Suppressor macrophage treated with lipopolysaccharide for 4 hours (primary cell): ENCODE results near the gene MMD.
"Not testable (repeated sequence)": the region's sequence is repeated elsewhere in the genome, so short reads cannot be mapped to it uniquely, and the experiment has no call there.

ENCODE experiments used
- DNase-seq: peaks from one replicate; pipeline ENCODE4 v3.0.0-alpha.2; 2020

MMD gene

DNA sequence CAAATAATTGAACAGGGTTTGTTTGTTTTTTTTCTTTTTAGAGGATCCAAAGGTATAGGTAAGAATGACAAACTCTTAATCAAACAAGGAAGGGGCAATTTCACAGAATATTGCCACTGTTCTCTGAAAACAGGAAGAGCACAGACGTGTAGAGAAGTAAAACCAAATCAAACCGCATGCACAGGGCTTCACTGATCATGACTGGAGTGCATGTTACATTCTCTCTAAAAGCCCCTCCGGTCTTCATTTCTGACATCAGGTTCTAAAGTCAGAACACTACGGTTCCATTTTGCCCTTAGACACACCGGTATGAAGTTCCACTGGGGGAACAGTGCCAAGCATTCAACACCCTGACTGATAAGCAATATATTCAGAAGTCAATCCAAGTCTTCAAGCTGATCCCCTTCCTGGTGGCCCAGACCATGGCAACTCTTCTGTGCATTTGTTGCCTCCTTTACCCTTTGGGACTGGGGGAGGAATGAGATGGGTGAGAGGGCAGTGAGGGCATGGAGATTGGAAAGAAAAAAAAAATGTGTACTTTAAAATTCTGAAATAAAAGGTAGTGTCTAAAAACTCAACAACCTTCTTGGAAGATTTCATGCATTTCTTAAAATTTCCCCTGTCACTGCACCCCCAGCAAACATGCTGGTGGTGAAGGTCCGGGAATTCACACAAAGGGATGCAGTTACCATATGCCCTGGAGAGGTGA is 1.4 kb downstream of the MMD start:
- DNase-seq, result peak; percentile 75

DNA sequence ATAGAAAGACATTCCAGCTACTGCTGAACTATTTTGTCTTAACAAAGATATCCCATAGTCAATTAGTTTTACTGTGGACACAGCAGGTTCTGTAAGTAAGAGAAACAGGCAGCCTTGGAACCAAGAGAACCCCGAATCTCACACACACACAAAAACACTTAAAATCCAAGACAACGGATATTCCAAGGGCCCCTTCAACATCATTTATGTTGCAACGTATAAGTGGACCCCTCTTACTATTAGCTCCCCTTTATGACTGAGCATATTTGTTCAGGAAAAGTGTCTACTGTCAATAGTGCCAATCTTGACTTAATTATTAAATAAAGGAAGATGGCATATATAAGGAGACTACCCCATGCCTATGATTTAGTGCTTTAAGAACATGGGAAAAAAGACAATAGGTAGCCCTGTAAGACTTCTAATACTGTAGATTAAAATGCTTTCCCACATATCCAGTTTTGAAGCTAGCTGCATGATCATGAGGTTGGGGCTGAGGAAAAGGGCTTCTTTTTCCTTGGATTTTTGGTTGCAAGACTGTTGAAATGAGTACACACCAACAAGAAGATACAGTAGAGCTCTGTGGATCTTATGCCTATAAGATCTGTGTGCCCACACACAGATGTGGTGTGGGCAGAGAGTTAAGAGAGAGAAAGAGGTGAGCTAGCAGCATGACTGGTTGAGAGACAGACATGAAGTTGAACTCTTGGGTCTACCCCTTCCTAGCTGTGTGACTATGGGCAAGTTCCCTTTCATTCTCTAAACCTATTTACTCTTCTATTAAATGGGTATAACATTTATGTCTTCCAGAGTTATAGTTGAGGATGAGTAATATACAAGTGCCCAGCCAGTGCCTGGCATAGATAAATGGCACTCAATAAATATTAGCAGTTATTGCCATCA is 3.0 kb downstream of the MMD start:
- DNase-seq, result no peak

DNA sequence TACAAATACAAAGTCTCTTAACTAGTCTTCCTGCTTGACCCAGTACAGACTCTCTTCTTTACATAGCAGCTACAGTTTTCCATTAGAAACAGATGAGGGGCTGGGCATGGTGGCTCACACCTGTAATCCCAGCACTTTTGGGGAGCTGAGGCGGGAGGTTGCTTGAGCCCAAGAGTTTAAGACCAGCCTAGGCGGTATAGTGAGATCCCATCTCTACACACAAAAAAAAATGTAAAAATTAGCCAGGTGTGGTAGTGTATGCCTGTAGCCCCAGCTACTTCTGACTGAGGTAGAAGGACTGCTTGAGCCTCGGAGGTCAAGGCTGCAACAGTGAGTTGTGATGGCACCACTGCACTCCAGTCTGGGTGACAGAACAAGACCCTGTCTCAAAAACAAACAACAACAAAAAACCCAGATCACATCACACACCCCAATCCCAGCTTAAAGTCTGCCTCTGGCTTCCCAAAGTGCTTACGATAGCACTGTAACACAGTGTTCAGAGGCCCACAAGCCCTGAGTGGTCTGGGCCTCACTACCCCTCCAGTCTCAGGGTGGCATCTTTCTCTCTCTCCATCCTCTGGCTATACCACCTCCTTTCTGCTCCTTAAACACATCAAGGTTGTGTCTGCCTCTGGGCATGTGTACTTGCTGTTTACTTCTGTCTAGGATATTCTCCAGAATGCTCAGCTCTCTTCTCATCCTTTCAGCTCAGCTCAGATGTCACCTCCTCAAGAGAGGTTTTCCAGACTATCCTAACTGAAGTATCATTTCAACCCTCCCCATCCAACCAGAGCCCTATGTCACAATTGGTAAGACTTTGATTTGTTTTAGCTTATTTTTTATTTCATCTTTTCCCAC is 4.0 kb downstream of the MMD start:
- no peak for DNase-seq

DNA sequence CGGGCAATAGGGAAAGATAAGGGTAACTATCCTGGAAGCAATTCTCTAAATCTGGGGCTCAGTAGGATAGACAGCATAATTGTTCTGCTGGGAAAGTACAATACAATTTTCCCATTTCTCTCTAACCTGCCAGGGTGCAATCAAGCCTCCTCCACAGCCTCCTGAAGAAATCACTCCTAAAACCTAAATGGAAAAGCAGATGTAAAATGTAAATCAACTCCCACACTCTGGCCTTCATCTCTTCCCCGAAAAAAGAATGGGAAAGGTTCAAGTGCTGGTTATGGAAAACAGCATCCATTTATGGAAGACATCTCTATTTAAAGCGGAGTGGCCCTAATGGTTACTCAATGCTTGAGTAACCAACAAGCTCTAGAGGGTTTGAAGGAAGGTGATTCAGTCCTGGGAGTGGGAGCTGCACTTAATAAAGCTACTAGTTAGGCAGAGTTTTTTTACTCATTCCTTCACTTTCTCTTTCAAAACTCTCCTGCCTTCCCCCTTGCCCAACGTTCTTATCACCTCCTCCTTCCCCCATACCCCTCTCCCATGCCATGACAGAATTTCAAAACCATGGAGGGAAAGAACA is 5.1 kb downstream of the MMD start:
- DNase-seq, result peak; percentile 70

DNA sequence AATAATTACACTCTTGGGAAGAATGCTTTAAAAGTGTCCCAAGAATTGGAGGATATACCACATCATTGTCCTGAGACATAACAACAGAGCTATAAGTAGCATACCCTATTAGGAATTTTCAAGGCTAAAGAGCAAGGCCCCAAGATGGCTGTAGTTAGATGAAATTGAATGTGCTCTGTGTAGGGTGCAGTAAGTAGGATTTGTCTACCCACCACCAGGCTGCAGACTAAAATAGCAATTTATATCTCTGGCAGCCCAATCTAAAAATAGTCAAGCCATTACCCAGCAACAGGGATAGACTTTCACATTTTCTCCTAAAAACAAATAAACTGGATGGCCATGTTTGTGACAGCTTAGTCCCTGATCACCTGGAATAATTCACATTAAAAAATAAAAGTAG is 5.6 kb downstream of the MMD start:
- DNase-seq, result no peak

DNA sequence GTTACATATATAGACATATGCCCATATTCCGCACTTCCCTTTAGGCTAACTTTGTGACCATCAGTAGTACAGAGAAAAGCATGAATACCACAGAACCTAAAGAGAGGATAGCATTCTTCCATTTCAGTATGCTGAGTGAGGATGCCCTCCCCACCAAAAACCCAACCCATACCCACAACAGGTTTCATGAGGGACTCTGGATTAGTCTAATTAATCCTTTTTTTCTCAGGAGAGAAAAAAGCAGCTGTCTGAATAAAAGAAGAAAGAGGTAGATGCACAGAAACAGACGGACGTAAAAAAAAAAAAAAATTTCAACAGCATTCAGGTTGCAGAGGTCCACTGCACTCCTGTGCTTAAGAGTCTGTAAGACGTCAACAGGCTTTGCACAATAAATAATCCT is 6.7 kb downstream of the MMD start:
- no peak for DNase-seq

DNA sequence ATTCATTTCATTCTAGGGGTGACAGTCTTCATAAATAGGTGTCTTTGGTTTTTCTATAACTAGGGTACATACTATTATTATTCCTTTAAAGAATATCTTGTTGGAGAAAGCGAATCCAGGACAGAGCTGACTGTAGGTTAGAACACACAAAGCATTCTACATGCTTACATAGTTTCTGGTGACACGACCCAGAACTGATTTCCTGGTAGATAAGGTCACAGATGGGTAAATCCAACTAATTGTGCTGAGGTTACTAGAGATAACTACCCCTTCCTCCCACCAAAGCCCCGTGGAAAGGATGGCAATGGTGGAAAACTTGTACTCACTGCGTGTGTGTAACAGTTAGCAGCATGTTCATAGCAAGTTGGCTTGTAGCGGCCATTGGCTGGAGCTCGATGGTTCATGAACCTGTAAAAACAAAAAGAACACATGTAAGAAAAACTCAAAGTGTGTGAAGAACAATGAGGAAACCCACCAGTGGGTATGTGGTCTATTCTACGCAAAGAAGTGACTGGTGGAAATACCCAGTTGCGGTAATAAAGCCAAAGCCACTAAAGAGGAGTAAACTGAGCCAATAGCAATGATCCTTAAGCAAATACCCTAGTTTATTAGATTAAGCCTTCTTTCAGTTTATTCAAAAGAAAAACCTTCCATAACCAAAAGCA is 7.7 kb downstream of the MMD start:
- no peak for DNase-seq

DNA sequence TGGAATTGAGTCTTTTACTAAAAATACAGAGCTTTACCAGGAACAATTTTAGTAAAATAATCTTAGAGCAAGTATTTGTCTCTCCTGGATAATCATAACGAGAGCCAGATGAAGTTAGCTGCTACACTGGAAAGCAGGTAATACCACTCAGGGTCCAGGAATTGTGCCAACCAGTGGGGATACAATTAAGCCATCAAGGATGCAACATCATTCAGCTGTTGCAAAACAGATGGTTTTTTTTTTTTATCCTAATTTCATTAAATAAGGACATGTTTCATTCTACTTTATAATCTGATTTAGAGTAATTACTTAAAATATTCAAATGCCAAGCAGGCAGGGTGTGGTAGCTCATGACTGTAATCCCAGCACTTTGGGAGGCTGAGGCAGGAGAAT is 10.2 kb downstream of the MMD start:
- no peak for DNase-seq

DNA sequence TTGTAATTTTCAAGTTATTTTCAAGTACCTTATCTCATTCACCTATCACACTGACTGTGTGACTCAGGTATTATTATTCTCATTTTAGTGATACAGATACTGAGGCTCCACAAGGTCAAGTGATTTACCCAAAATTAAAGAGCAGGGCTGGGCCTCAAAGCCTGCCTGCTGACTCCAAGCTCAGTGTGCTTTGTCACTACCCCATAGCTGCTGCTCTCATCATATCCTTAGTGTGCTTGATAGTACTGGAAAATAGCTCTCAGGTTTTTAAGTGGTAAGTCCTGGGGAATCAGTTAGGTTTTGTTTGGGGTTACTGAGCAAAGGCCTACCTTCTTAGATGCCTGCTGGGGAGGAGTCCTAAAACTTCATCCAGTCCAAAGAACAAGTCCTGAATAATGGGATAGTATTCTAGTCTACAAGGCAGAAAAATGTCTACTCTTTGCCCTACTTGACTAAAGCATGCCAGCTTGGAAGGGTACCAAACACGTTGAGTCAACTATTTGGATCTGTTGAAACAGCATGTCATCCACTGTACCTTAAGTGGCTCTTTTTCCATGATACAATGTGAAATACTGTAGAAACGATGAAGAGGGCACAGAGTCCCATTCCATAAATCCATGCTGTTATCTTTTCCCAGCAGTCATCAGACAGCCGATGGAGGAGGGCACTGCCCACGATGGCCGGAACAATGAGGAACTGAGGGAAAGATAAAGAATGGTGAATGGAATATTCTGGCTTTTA is 10.7 kb downstream of the MMD start:
- no peak for DNase-seq

DNA sequence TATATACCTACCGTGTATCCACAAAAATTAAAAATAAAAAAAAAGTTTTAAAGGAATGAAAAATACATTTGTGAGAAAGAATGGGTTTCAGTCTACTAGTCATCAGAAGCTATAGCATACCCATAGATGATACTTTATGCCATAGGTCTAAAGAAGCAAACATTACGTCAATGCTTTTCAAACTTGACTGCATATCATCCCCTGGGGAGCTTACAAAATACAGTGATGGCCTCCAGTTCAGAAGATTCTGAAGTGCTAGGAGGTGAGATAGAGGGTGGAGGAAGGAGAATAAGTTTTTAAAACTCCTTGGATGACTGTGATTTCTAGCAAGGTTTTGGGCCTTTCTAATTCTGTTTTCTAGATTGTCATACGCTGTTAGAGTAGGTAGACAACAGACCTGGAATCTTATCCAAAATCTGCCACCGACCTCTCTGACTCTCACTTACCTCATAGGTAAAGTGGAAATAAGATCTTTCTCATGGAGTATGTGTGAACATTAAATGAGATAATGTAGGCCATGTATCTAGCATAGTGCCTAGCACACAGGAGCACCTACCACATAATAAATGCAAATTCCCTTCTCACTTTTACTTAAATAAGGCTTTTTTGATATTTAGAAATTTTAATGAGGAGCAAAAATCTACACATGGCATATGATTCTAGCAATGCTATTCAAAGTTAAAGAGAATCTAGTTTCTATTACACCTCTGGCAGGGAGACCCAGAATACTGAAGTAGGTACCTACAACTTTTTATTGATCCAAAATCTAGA is 12.4 kb downstream of the MMD start:
- DNase-seq, result no peak

DNA sequence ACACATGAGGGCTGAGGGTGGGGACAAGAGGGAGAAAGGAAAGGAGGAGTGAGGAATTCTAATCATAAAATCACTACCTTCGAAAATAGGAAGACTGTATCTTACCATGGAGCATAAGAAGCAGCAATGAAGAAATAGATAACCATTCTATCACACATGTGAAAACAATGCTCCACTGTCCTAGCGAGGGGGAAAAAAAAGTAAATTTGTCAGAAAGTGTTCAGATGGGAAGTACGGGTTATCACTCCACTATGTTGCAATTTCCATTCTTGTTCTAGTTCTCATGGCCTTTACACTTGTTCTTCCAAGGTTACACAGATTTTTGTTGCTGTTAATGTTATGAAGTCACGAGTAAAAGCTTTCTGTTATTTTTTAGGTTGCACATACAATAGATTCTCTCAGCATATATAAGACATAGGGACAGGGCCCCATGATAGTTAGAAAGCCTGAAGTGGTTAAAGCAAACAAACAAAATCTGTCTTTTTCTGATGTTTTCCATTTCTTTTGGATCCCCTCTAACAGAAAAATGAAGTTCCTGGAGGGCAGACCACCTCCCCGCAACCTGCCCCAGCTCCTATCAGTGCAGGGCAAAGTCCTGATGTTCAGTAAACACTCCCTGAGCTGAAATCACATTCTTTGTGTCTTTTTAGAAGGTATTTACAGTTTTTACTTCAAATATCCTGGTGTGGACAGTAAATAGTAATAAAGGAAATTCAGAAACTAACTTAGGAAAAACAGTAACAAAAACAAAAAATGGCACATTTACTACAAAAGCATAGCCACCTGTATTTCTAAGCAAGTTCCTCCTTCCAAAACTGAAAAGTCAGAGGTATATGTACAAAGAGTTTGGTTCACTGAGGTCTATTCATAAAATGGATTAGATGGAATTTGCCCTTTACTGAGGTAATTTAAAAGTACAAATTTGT is 13.7 kb downstream of the MMD start:
- DNase-seq, result no peak

DNA sequence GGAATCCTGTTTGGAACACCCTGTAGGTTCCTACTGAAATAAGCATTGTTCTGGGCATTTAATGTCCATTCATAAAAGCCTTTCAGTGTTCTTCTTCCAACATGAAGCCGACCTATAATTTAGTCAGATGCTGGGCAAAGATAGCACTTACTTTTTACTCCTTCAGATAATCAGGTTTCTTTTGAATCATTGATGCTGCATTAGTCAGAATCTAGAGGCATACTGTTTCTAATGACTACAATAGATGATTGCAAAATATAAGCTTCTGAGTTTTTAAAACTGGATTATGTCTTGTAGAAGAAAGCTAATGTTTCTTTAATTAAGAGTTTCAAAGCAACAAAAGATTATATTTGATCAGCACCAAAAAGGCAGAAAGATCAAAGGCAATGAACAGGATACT is 16.0 kb downstream of the MMD start:
- DNase-seq, result no peak

DNA sequence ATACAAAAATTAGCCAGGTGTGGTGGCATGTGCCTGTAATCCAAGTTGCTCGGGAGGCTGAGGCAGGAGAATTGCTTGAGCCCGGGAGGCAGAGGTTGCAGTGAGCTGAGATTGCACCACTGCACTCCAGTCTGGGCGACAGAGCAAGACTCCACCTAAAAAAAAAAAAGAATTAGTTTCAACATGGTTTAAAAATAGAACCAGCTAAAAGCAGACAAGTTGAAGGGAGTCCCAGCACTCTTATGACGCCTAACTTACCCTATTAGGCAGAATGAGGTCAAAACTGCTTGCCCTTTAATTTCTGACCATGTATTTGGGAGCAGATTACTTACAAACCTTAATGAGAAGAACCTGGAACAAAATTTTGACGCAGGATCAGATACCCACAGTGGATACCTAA is 17.4 kb downstream of the MMD start:
- DNase-seq, result not testable (repeated sequence)

DNA sequence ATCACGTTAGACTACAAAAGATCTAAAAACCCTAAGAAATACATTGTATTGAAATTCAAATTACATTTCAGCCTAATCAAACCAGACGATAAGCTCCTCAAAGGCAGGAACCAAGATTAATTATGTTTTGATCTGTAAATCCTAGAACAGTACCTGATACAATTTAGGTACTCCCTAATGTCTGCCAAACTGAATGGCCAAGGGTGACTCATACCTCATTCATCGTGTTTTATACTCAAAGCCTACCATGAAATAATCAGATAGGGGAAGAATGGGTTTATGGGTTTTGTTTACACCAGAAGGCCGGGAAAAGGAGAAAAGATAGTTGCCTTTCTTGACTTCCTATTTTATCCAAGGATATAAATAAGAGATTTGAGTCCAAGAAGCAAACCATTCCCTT is 19.3 kb downstream of the MMD start:
- no peak for DNase-seq

DNA sequence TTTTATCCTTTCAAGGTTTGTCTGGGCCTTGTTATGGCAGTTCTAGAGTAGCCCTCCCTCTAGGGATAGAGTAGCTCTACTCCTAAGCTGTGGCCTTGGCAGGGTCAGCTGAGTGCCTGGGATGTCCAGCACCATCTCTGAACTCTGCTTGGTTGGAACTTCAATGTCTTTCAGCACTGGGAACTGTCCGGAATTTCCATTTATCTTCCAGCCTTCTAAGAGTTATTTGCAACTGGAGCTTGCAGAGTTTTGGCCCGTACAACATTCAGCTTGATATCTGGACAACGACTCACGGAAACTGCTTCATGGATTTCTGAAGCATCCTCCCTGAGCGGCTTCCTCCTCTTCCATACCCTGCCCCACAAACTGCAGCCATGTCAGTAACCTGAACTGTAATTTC is 22.9 kb downstream of the MMD start:
- DNase-seq, result no peak

DNA sequence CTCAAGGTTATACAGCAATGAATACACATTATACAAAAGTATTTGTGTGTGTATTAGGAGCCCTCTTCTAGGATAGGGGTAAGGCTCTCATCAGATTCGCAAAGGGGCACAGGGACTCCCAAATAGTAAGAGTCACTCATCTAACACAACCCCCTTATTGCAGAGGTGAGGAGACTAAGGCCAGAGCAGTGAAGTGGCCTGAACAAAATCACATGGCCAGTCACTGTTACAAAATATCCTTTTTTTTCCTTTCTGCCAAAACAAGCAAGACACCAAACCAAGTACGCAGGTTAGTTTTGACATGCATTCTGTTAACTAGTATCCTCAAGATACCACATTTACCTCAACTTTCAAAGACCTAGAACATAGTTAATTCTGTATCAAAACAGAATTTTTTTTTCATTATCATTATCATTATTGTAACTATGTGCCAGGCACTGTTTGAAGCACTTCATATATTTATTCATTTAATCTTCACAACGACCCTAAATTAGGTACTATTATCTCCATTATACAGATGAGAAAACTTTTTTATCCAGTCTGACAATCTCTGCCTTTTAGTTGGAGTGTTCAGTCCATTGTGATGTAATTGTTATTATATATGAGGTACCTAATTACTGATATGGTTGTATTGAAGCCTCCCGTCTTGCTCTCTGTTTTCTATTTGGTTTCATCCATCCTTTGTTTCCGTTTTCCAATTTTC is 25.7 kb downstream of the MMD start:
- DNase-seq, result no peak

DNA sequence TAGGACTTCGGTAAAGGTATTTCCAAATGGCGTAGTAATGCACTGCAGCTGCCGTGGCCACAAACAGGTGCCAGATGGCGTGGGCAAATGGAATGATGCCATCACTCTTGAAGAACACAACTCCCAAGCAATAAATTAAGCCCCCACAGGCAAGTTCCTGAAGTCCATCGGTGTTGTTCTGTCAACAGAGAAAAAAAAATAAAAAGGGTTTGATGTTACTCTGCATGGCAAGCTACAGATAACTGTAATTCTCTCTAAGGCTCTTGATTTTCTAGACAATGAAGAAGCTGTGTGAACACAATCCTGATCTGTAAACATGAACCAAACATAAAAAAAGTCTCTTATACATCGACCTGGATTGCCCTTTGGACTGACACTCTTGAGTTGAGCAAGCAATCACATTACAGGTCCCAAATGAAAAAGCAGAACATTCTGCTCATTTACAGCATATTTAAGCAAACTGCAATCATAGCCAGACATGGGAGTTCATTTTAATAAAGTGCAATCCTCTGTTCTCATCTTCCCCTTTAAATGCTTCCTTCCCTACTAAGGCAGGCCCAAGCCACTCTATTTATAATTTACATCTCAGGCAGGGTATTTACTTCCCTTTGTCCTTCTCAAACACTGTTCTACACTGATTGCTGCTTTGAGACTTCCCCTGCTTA is 27.1 kb downstream of the MMD start:
- peak; percentile 54 for DNase-seq

DNA sequence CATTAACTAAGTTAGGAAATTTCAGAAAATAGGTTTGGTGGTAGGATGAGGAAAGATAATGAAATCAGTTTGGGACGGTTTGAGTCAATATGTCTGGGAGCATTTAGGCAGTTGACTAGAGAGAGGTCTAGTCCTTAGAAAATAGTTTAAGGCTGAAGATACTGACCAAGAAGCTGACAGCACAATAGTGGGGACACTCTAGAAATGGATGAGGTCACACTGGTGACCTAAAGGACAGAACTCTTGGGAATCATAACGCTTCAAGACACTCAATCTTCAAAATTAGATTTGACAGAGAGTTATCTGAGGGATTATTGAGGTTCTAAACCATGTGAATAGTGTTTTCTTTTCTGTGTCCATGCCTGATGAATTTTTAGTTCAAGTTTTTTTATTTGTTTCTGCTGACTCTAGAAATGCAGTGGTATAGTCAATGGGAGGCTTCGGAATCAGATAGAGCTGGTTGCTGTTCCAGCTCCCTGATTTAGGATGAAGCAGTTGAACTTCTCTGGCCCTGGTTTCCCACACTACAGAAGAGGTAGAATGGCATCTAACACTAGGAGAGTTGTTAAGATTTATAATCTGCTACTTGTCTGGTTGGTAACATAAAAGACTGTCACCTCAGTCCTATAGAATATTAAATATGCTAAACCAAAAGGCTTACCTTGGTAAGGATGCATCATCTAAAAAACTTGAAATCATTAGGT is 29.7 kb downstream of the MMD start:
- DNase-seq, result no peak
